Parathyroid adenoma (tissue), 2 donors: ENCODE measurements around the gene RNASE7.

Experiments
- H2AFZ ChIP-seq: fragments of 300-600 bp; sonication (generic); one replicate; pipeline ENCODE4 v1.7.0; 2017; ENCODE audit warnings: antibody characterized with exemption, mild to moderate bottlenecking
- H3K27ac ChIP-seq: fragments of 300-600 bp; sonication (generic); one replicate; pipeline ENCODE4 v1.7.0; 2017
- H3K27me3 ChIP-seq: fragments of 300-600 bp; sonication (generic); one replicate; pipeline ENCODE4 v1.7.0; 2017; ENCODE audit warnings: low read length; ENCODE audit not compliant: control insufficient read depth, insufficient read depth
- H3K36me3 ChIP-seq: fragments of 300-600 bp; sonication (generic); one replicate; pipeline ENCODE4 v1.7.0; 2017; ENCODE audit warnings: low read length; ENCODE audit not compliant: control insufficient read depth, insufficient read depth
- H3K4me1 ChIP-seq: fragments of 300-600 bp; sonication (generic); one replicate; pipeline ENCODE4 v1.7.0; 2017; ENCODE audit warnings: control low read depth
- H3K4me2 ChIP-seq: fragments of 300-600 bp; sonication (generic); one replicate; pipeline ENCODE4 v1.7.0; 2017; ENCODE audit warnings: low read length
- H3K4me3 ChIP-seq: fragments of 300-600 bp; sonication (generic); one replicate; pipeline ENCODE4 v1.7.0; 2017; ENCODE audit warnings: low read depth, low read length
- H3K79me2 ChIP-seq: fragments of 300-600 bp; sonication (generic); one replicate; pipeline ENCODE4 v1.7.0; 2017; ENCODE audit warnings: control low read depth
- H3K9ac ChIP-seq: fragments of 300-600 bp; sonication (generic); one replicate; pipeline ENCODE4 v1.7.0; 2017; ENCODE audit warnings: mild to moderate bottlenecking
- H3K9me3 ChIP-seq: fragments of 300-600 bp; sonication (generic); one replicate; pipeline ENCODE4 v1.7.0; 2017; ENCODE audit warnings: low read length; ENCODE audit not compliant: control insufficient read depth
- TF ChIP-seq, protein P1 (sequence below): fragments of 300-600 bp; sonication (generic); IDR thresholded peaks from one replicate; pipeline ENCODE4 v1.7.0; 2017; ENCODE audit warnings: antibody characterized with exemption, mild to moderate bottlenecking
- donor health status: primary hyperparathyroidism.

The RNASE7 gene

GRCh38 chr14:21022686-21023085 lies 19.5 kb upstream of the RNASE7 start:
- H2AFZ ChIP-seq = no peak overlapping the region
- no peaks in the 10 kb centered on the region for H3K27me3 ChIP-seq
- H3K36me3 ChIP-seq = no peaks in the 10 kb centered on the region
- H3K79me2 ChIP-seq = peaks cover 12% of the 10 kb centered on the region
- H3K9me3 ChIP-seq = no peaks in the 10 kb centered on the region
- H3K9ac ChIP-seq = no peak overlapping the region
- TF ChIP-seq, protein P1, sequence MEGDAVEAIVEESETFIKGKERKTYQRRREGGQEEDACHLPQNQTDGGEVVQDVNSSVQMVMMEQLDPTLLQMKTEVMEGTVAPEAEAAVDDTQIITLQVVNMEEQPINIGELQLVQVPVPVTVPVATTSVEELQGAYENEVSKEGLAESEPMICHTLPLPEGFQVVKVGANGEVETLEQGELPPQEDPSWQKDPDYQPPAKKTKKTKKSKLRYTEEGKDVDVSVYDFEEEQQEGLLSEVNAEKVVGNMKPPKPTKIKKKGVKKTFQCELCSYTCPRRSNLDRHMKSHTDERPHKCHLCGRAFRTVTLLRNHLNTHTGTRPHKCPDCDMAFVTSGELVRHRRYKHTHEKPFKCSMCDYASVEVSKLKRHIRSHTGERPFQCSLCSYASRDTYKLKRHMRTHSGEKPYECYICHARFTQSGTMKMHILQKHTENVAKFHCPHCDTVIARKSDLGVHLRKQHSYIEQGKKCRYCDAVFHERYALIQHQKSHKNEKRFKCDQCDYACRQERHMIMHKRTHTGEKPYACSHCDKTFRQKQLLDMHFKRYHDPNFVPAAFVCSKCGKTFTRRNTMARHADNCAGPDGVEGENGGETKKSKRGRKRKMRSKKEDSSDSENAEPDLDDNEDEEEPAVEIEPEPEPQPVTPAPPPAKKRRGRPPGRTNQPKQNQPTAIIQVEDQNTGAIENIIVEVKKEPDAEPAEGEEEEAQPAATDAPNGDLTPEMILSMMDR = no peak
- peak overlapping the region; percentile 87 for H3K27ac ChIP-seq
- peaks cover 20% of the 10 kb centered on the region for H3K4me1 ChIP-seq
- H3K4me2 ChIP-seq = peak overlapping the region; percentile 95
- peak overlapping the region; percentile 92 for H3K4me3 ChIP-seq

- Histone ChIP-seq H2AFZ (no peak overlapping the region), H3K9ac (no peak overlapping the region), H3K4me3 (peak overlapping the region; percentile 92), H3K79me2 (peaks cover 12% of the 10 kb centered on the region), H3K36me3 (no peaks in the 10 kb centered on the region), H3K27ac (peak overlapping the region; percentile 87), H3K27me3 (no peaks in the 10 kb centered on the region), H3K4me2 (peak overlapping the region; percentile 95), H3K4me1 (peaks cover 20% of the 10 kb centered on the region), H3K9me3 (no peaks in the 10 kb centered on the region)
- TF ChIP-seq, protein P1 = no peak
Observed at GRCh38 chr14:21023174-21023573, 19.0 kb upstream of the RNASE7 start.

- Histone ChIP-seq H3K79me2 (peaks cover 12% of the 10 kb centered on the region), H3K9ac (peak overlapping the region; percentile 61), H3K9me3 (no peaks in the 10 kb centered on the region), H3K4me1 (peaks cover 20% of the 10 kb centered on the region), H3K36me3 (no peaks in the 10 kb centered on the region), H2AFZ (peak overlapping the region; percentile 81), H3K4me2 (peak overlapping the region; percentile 95), H3K27me3 (no peaks in the 10 kb centered on the region), H3K4me3 (peak overlapping the region; percentile 92), H3K27ac (peak overlapping the region; percentile 87)
- TF ChIP-seq, protein P1 = no peak
Observed at GRCh38 chr14:21023817-21024584, 18.2 kb upstream of the RNASE7 start.

GRCh38 chr14:21024585-21025370 lies 17.4 kb upstream of the RNASE7 start, which contains the start of gene NDRG2:
NDRG2 (minus strand) TSS chr14:21025061; CDS start chr14:21023315, 1,746 bp downstream.
- H3K4me1 ChIP-seq = peaks cover 20% of the 10 kb centered on the region
- peak within 1 kb of the TSS; percentile 92 for H3K4me3 ChIP-seq
- H3K9ac ChIP-seq = peak within 1 kb of the TSS; percentile 63
- no peaks in the 10 kb centered on the region for H3K36me3 ChIP-seq
- H3K27ac ChIP-seq = peak within 1 kb of the TSS; percentile 87
- peak within 1 kb of the TSS; percentile 99 for H3K4me2 ChIP-seq
- no peaks in the 10 kb centered on the region for H3K27me3 ChIP-seq
- TF ChIP-seq, protein P1 = no peak
- peaks cover 12% of the 10 kb centered on the region for H3K79me2 ChIP-seq
- no peaks in the 10 kb centered on the region for H3K9me3 ChIP-seq
- peak within 1 kb of the TSS; percentile 81 for H2AFZ ChIP-seq
